Stimulated activated CD4-positive, alpha-beta T cell treated with anti-CD3 and anti-CD28 coated beads, Interleukin-2, amount 100 ng/mL, for 24 hours (primary cell): ENCODE data around the gene FAM216B.

Source experiments
- DNase-seq, 2 donors: peaks; one replicate each; pipeline ENCODE4 v3.0.0-alpha.2; 2020

The FAM216B gene

DNA sequence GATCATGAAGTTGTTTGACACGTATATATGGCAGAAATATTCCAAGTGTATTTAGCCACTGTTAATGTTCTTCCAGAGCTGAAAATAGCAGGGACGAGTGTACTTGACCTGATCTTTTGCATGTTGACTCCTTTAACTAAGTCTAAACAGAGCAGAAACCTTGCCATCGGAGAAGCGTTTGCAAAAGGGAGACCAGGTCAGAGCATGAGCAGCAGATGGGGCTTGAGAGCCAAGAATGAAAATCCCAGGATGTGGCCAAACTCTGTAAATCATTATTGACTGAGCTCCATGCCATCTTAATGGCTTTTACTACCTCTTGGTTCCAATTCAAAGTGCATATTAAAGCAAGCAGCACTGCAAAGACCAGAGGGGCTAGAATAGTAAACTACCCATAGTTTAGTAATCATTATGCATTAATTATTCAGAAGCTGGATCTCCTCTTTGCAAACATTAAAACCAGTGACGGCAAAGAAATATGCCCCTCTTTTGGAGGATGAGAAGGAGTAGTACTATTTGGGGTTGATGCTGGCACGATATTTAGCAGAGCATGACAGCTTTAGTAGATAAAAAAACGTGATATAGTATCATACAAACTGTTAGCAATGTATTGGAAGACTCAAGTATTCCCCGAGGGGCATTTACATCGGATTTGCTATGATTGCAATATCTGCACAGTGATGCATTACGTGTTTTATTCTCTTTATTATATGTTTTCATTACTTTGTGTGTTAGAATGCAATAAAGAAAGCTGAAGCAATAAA, 55.7 kb downstream of the FAM216B start:
- DNase-seq, result no peak
